Colonic mucosa (tissue), 4 donors: ENCODE results near the gene SYNE3. TPM values are rescaled to one million over a fixed set of nuclear protein-coding genes. Genes with fewer than 3 reads are reported as not detected.

ENCODE experiments used
- DNase-seq: peaks from one replicate; pipeline ENCODE4 v3.0.0-alpha.2; 2020
- H3K27ac ChIP-seq: fragments of 200-600 bp; one replicate; pipeline ENCODE4 v1.8.0; 2021
- H3K27me3 ChIP-seq: fragments of 200-600 bp; one replicate; pipeline ENCODE4 v1.8.0; 2021
- H3K36me3 ChIP-seq: fragments of 200-600 bp; one replicate; pipeline ENCODE4 v1.8.0; 2021
- H3K4me1 ChIP-seq: fragments of 200-600 bp; one replicate; pipeline ENCODE4 v1.8.0; 2021; ENCODE audit warnings: mild to moderate bottlenecking
- H3K4me3 ChIP-seq: fragments of 200-600 bp; one replicate; pipeline ENCODE4 v1.8.0; 2021
- H3K9ac ChIP-seq, 2 donors: one replicate each; pipeline ENCODE4 v1.7.0; 2013; ENCODE audit warnings: control low read depth in 2 of 2, low read depth in 2 of 2, low read length in 2 of 2
- H3K9me3 ChIP-seq: fragments of 200-600 bp; one replicate; pipeline ENCODE4 v1.8.0; 2021
- intact Hi-C: fragments of 100-400 bp; cut with DNase I; formaldehyde crosslinking; loops from one replicate; pipeline ENCODE4 v1.14.1; 2022
- total RNA-seq, 2 donors: library from RNA; stranded (reverse); fragmentation: NEBNext Ultra II Directional in 1 of 2; extraction: Animal tissue kit (Norgen Biotek cat#: 25700) in 1 of 2; gene quantifications; one replicate each; pipeline ENCODE4 v1.2.1, GENCODE V29; 2021
- TF ChIP-seq, protein P1 (sequence below): fragments of 200-600 bp; IDR thresholded peaks from one replicate; pipeline ENCODE4 v1.8.0; 2022; ENCODE audit warnings: antibody characterized with exemption, mild to moderate bottlenecking
- donor health status: healthy.
- donor health status: DM: no; HTN: no; CAD: no.
- donor health status: DM: no; HTN: no; CAD: no.

The SYNE3 gene
- total RNA-seq, 2 donors from 2014 or later = 7.3 to 9.5 TPM

DNA sequence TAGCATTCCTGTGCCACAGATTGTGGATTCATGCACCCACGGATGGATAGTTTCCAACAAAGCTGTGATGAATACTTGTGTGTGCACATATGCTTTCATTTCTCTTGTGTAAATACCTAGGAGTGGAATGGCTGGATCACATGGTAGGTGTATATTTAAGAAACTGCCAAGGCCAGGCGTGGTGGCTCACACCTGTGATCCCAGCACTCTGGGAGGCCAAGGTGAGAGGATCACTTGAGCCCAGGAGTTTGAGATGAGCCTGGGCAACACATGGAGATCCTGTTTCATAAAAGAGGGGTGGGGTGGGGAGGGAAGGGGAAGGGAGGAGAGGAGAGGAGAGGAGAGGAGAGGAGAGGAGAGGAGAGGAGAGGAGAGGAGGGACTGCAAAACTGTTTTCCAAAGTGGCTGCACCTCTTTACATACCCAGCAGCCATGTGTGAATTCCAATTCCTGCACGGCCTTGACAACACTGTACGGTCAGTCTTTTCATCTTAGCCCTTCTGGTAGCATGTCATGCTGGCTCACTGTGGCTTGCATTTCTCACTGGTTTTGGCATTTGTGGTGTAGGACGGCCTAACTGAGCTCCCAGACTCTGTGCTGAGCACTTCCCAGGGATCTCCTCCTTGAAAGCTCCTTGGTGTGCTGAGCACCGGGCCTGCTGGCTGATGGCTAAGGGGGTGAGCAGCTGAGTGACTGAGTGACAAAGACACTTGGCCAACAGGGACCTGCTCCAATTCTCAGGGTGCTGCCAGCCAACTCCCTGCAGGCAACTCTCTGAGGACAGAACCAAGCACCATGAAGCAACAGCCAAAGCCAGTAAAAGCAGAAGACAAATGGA is 27.9 kb downstream of the SYNE3 start:
- Histone ChIP-seq H3K4me1 (peaks cover 17% of the 10 kb centered on the region), H3K4me3 (no peak overlapping the region), H3K9me3 (no peaks in the 10 kb centered on the region), H3K36me3 (no peaks in the 10 kb centered on the region), H3K27me3 (no peaks in the 10 kb centered on the region), H3K27ac (no peak overlapping the region), H3K9ac (no peak overlapping the region)
- intact Hi-C loops = no loop called here
- DNase-seq = no peak
- TF ChIP-seq, protein P1, sequence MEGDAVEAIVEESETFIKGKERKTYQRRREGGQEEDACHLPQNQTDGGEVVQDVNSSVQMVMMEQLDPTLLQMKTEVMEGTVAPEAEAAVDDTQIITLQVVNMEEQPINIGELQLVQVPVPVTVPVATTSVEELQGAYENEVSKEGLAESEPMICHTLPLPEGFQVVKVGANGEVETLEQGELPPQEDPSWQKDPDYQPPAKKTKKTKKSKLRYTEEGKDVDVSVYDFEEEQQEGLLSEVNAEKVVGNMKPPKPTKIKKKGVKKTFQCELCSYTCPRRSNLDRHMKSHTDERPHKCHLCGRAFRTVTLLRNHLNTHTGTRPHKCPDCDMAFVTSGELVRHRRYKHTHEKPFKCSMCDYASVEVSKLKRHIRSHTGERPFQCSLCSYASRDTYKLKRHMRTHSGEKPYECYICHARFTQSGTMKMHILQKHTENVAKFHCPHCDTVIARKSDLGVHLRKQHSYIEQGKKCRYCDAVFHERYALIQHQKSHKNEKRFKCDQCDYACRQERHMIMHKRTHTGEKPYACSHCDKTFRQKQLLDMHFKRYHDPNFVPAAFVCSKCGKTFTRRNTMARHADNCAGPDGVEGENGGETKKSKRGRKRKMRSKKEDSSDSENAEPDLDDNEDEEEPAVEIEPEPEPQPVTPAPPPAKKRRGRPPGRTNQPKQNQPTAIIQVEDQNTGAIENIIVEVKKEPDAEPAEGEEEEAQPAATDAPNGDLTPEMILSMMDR = no peak

DNA sequence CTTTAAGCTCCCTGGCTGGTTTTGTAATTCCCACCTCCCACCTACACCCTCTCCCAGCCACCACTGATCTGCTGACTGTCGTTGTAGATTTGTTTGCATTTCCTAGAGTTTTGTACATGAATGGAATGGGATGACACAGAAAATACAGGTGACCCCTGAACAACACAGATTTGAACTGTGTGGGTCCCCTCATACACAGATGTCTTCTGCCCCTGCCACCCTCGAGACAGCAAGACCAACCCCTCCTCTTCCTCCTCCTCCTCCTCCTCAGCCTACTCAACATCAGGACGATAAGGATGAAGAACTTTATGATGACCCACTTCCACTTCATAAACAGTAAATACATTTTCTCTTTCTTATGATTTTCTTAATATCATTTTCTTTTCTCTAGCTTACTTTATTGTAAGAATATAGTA is 28.8 kb downstream of the SYNE3 start:
- Histone ChIP-seq H3K4me3 (no peak overlapping the region), H3K36me3 (no peaks in the 10 kb centered on the region), H3K27me3 (no peaks in the 10 kb centered on the region), H3K9ac (no peak overlapping the region), H3K9me3 (no peaks in the 10 kb centered on the region), H3K27ac (peak overlapping the region; percentile 29), H3K4me1 (peaks cover 25% of the 10 kb centered on the region)
- no peak for DNase-seq
- intact Hi-C loops = no loop called here
- TF ChIP-seq, protein P1 = no peak

DNA sequence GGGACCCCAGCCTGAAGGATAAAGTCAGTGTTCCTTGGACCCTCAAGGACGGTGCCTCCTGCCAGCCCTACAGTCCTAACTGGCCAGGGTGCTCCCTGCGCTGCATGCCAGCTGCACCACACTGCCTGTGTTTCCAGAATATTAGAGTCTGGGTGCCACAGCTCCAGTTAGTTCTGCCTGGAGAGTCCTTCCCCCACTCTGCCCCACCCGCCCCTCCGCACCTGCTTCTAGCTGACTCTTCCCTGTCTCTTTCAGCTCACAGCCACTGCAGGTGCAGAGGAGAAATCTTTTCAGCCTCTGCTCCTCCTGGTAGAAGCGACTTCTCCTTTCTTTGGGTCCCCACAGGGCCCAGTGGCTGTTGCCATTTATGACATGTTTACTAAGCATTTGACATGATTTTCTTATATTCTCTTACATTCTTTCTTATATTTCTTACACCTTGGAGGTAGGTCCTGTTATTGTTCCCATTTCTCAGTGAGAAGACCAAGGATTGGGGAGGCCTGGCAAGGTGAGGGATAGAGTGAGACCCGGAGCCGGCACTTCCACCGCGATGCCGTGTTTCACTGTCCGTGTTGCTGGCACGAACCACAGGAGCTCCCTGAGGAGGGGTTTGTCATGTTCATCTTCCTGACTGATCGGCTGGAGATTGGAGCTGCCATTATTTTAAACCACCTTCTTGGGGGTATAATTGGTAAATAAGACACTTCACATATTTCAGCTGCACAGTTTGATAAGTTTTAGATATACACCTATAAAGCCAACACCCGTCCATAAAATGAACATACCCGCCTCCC is 29.4 kb downstream of the SYNE3 start:
- intact Hi-C loops = no loop called here
- no peak overlapping the region for H3K4me3 ChIP-seq
- DNase-seq = peak; percentile 57
- H3K4me1 ChIP-seq = peaks cover 25% of the 10 kb centered on the region
- H3K27ac ChIP-seq = peak overlapping the region; percentile 29
- no peaks in the 10 kb centered on the region for H3K9me3 ChIP-seq
- H3K36me3 ChIP-seq = no peaks in the 10 kb centered on the region
- TF ChIP-seq, protein P1 = no peak
- no peak overlapping the region for H3K9ac ChIP-seq
- H3K27me3 ChIP-seq = no peaks in the 10 kb centered on the region

- Histone ChIP-seq H3K27me3 (no peaks in the 10 kb centered on the region), H3K9me3 (no peaks in the 10 kb centered on the region), H3K9ac (no peak overlapping the region), H3K36me3 (no peaks in the 10 kb centered on the region), H3K4me1 (peaks cover 24% of the 10 kb centered on the region), H3K27ac (no peak overlapping the region), H3K4me3 (no peak overlapping the region)
- TF ChIP-seq, protein P1 = no peak
- DNase-seq = no peak
- intact Hi-C loops = no loop called here
Observed at GRCh38 chr14:95485222-95485819, 31.1 kb downstream of the SYNE3 start.

DNA sequence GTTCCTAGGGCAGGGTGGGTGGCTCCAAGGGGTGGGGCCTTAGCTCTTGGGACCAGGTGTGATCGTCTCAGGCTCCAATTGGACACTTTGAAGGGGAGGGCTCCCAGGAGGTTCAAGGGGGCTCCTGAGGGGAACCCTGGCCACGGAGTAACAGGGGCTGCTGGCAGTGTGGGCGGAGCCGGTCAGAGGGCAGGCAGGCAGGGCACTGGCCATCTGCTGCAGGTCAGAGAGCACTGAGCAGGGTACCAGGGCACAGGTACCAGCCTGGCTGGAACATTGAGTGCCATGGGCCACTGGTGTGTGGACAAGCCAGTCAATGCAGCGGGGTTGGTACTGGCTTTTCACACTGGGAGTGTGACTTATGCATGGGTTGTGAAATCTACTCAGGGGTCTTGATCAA is 32.2 kb downstream of the SYNE3 start:
- H3K4me1 ChIP-seq = peaks cover 17% of the 10 kb centered on the region
- no peak overlapping the region for H3K9ac ChIP-seq
- H3K9me3 ChIP-seq = no peaks in the 10 kb centered on the region
- TF ChIP-seq, protein P1 = no peak
- H3K27me3 ChIP-seq = no peaks in the 10 kb centered on the region
- intact Hi-C loops = no loop called here
- H3K4me3 ChIP-seq = no peak overlapping the region
- no peak for DNase-seq
- no peaks in the 10 kb centered on the region for H3K36me3 ChIP-seq
- H3K27ac ChIP-seq = peak overlapping the region; percentile 48
